PC-3 (cell line): ENCODE results near the gene SLC19A1.

Source experiments
- EZH2 ChIP-seq: fragments of 300-600 bp; sonication (generic); IDR thresholded peaks from one replicate; pipeline ENCODE4 v1.6.1; 2017; ENCODE audit warnings: antibody characterized with exemption, mild to moderate bottlenecking, low read length; ENCODE audit not compliant: unreplicated experiment
- TF ChIP-seq, protein P1 (sequence below): fragments of 300-600 bp; sonication (generic); conservative IDR thresholded peaks from 2 replicates; pipeline ENCODE4 v1.5.1; 2017; ENCODE audit warnings: antibody characterized with exemption, low read depth, mild to moderate bottlenecking, low read length

DNA sequence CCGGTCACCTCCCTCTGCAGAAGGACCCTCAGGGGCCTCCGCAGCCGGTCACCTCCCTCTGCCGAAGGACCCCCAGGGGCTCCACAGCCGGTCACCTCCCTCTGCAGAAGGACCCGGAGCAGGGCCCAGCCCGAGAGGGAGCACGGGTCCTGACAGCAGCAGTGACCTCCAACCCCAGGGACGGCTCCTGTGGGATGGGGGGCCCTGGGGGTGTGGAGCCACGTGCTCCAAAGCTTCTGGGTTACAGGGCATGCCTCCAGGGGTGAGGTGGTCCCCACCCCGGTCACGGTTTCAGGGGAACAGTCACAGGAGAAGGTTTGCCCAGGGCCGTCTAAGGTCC is 40.3 kb downstream of the SLC19A1 start:
- TF ChIP-seq, protein P1, sequence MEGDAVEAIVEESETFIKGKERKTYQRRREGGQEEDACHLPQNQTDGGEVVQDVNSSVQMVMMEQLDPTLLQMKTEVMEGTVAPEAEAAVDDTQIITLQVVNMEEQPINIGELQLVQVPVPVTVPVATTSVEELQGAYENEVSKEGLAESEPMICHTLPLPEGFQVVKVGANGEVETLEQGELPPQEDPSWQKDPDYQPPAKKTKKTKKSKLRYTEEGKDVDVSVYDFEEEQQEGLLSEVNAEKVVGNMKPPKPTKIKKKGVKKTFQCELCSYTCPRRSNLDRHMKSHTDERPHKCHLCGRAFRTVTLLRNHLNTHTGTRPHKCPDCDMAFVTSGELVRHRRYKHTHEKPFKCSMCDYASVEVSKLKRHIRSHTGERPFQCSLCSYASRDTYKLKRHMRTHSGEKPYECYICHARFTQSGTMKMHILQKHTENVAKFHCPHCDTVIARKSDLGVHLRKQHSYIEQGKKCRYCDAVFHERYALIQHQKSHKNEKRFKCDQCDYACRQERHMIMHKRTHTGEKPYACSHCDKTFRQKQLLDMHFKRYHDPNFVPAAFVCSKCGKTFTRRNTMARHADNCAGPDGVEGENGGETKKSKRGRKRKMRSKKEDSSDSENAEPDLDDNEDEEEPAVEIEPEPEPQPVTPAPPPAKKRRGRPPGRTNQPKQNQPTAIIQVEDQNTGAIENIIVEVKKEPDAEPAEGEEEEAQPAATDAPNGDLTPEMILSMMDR, result no peak
- no peak for TF ChIP-seq EZH2
